DMS153 treated with DMSO at 0.1 percent for 48 hours (cell line): Measurements from ENCODE around the gene ARRDC5.
"Not testable (repeated sequence)": the region's sequence is repeated elsewhere in the genome, so short reads cannot be mapped to it uniquely, and the experiment has no call there.

Experiments used
- DNase-seq: peaks from one replicate; lab custom pipeline; 2025; ENCODE audit not compliant: unreplicated experiment; lab: John Stamatoyannopoulos, UW

Gene ARRDC5

GRCh38 chr19:4910594-4911281 lies 8.0 kb upstream of the ARRDC5 start:
- DNase-seq: peak; percentile 3

GRCh38 chr19:4909897-4910593 lies 7.3 kb upstream of the ARRDC5 start:
- DNase-seq: peak; percentile 75

- peak; percentile 27 for DNase-seq
Observed at GRCh38 chr19:4909156-4909896, 6.6 kb upstream of the ARRDC5 start, which contains the start of gene UHRF1. UHRF1 (plus strand) TSS chr19:4909501; CDS start chr19:4910886, 1,385 bp downstream.

- DNase-seq: no peak
Observed at GRCh38 chr19:4908781-4909155, 6.1 kb upstream of the ARRDC5 start.

GRCh38 chr19:4908360-4908759 lies 5.7 kb upstream of the ARRDC5 start:
- no peak for DNase-seq

GRCh38 chr19:4906963-4907362 lies 4.3 kb upstream of the ARRDC5 start:
- no peak for DNase-seq

- DNase-seq: no peak
Observed at GRCh38 chr19:4904481-4904880, 1.8 kb upstream of the ARRDC5 start.

- DNase-seq: not testable (repeated sequence)
Observed at GRCh38 chr19:4900879-4901278, 1.8 kb downstream of the ARRDC5 start.

GRCh38 chr19:4897146-4897545 lies 5.5 kb downstream of the ARRDC5 start:
- DNase-seq: no peak

GRCh38 chr19:4896372-4896771 lies 6.3 kb downstream of the ARRDC5 start:
- no peak for DNase-seq

- not testable (repeated sequence) for DNase-seq
Observed at GRCh38 chr19:4892962-4893361, 9.7 kb downstream of the ARRDC5 start.

- DNase-seq: no peak
Observed at GRCh38 chr19:4891066-4891465, 11.6 kb downstream of the ARRDC5 start.

GRCh38 chr19:4889034-4889815 lies 13.5 kb downstream of the ARRDC5 start:
- no peak for DNase-seq

GRCh38 chr19:4887803-4888202 lies 14.9 kb downstream of the ARRDC5 start:
- DNase-seq: not testable (repeated sequence)

GRCh38 chr19:4884993-4885392 lies 17.7 kb downstream of the ARRDC5 start:
- DNase-seq: not testable (repeated sequence)

GRCh38 chr19:4882874-4883273 lies 19.8 kb downstream of the ARRDC5 start:
- DNase-seq: not testable (repeated sequence)

- DNase-seq: no peak
Observed at GRCh38 chr19:4879041-4879440, 23.7 kb downstream of the ARRDC5 start.

- no peak for DNase-seq
Observed at GRCh38 chr19:4878491-4878968, 24.2 kb downstream of the ARRDC5 start.

- no peak for DNase-seq
Observed at GRCh38 chr19:4877753-4878490, 24.8 kb downstream of the ARRDC5 start.

GRCh38 chr19:4873930-4874329 lies 28.8 kb downstream of the ARRDC5 start:
- DNase-seq: no peak
